DMS79 (cell line): ENCODE measurements around the gene DAB1.

ENCODE experiments used
- DNase-seq: peaks from one replicate; lab custom pipeline; 2025; lab: John Stamatoyannopoulos, UW

The DAB1 gene

DNA sequence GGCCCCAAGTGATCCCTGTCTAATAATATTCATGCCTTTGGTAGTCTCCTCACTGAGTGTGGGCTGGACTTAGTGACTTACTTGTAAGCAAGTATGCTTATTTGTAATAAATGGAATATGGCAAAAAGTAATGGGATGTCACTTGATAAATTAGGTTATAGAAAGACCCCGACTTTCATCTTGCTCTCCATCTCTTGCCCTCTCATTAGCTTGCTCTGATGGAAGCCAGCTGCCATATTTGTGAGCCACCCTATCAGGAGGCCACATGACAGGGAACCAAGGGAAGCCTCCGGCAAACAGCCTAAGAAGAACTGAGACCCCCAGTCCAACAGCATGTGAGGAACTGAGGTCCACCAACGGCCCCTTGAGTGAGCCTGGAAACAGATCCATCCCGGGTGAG lies 107.0 kb downstream of the DAB1 start:
- DNase-seq: no peak

DNA sequence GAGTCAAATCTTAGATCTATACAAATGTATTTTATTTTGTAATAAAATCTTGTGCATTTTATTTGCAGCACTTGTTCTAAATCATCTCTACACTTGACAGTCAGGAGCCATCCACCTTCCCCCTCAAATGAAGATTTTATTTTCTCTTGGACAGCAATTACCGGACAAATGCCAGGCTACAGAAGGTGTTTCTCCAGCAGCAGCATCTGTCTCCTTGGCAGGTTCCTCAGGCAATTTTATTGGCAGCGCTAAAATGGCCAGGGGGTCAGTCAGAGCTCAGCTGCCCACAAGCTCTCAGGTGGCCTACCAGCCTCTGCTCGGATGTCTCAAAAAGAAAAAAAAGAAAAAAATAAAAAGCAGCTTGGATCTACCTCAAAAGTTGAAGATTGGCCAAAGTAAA lies 107.6 kb downstream of the DAB1 start:
- DNase-seq: no peak

DNA sequence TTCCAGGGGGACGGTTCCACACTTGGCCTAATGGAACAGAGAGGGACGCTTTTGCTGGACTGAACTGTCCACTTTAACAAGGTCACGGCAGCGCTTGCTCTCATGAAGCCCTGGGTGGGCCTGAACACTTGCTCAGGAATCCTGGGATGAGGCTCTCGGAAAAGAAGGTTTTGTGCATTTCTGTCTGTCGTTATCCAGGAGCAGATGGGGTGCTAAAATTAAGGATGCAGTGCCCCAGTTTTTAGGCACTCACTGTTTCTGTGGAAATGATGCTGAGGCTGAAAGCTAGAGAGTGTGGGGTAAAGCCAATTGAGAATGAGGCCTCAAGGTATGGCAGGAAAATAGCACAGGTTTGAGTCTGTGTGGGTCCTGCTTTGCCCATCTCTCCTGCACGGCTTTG lies 111.0 kb downstream of the DAB1 start:
- no peak for DNase-seq

DNA sequence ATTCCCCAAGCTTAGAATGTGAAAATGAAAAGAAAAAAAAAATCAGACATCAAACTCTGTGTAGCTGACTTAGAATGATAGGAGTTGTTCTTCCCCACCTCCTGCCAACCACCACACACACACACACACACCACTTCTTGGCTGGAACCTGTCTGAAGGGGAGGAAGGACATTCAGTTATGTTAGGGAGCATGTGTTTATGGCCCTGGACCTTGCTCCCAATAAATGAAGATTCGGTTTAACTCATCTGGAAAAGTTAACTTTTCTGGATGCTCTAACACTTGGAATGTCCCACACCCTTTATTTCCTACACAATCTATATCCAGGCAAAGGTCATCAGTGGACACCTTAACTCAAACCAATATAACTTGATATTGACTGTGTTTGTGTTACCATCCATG lies 112.4 kb downstream of the DAB1 start:
- no peak for DNase-seq

DNA sequence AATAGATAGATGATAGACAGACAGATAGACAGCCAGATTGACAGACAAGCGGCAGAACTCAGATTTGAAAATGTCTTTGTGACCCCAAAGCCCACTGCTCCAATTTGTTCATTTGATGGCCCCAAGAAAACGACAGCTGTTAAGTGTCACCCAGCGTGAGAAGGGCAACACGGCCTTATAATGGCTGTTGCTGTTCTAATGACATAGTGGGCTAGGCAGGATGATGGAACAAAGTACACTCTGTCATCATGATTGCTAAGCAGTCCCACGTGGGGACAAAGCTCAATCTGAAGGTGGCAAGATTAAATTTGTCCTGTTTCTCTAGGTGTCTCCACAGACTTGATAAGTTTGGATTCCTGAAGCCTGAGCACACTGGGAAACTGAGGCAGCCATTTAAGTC lies 112.9 kb downstream of the DAB1 start:
- no peak for DNase-seq

DNA sequence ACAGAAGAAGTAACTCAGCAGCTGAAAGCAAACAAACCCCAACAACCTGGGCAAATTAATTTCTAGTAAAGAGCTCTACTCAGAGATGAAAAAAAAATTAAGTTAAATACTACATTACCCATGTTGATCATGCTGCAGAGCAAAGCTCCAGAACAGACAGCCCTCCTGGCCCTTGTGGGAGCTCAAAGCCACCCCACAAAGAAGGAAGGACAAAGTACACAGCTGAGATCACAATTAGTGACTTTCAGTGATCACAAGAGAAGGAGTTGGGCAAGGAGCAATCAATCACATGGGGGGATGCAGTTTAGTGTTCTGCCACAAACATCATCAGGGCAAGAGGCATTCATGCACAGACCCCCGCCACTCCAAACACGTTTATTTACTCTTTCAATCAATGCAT lies 114.2 kb downstream of the DAB1 start:
- no peak for DNase-seq

DNA sequence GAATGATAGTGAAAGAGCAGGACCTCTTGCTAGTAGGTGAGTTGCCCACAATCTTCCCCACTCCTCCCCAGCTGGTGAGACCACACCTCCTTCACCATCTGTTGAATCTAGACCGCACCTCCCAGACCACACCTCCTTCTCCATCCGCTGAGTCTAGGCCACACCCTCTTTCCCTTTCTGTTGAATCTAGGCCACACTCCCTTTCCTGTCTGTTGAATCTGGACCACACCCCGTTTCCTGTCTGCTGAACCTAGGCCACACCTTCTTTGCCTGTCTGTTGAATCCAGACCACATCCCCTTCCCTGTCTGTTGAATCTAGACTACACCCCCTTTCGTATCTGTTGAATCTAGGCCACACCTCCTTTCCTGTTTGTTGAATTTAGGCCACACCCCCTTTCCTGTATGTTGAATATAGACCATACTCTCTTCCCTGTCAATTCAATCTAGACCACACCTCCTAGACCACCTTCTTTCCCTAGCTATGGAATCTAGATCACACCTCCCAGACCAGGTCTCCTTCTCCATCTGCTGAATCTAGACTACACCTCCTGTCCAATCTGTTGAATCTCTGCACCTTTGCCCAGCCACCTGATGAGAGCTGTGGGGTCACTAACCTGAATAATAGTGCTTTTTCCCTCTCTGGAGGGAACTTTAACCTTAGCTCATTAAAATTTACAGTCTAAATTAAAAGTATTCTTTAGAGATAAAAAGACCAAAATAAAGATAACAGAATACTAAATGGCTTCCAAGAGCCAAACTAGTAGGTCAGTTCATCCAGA lies 116.3 kb downstream of the DAB1 start:
- no peak for DNase-seq

DNA sequence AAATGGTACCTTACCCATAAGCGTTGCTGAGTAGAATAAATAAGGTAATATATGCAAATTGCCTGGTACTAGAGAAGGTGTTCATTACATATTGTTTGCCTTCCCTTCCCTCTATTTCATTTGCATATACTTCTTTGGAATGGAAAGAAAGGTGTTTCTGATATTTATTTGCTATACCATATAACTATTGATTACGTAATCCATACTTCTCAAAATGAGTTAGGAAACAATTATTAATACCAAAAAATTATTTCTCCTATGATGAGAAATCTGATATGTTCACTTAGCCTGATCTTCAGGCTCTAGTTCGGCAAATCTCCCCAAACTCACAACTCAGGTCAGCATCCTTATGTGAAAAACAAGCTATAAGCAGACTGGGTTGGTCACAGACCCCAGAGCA lies 119.3 kb downstream of the DAB1 start:
- no peak for DNase-seq

DNA sequence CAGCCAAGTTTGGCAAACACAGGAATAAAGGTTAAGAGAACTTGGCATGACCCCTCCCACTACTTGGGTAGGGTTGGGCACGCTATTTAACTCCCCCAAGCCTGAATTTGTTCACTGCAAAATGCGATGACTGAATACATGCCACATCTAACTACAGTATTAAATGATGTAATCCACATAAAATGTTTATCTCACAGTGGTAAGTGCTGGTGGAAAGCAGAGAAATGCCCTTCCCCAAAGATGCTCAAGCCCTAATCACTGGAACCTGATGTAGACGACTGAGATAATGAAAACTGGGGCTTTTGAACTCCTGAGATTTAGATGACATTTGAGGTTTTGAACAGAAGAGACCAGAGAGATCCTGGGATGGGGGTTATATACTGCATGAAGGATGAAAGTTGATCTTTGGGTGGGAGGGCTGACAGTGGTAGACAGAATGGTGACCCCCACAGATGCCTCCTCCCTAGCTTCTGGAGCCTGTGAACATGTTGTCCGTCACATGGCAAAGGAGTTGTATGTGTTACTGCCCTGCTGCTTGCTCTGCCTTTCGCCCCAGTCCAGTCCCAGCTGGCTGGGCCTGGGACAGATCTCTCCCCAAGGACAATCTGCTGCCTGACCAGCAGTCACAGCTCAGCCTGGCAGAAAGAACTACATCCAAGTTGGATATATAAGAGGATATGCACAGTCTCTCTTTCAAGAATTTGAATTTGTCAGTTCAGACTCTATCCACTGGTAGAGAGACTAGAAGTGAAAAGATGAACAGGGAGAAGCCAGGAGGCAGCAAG lies 120.9 kb downstream of the DAB1 start:
- DNase-seq: no peak

DNA sequence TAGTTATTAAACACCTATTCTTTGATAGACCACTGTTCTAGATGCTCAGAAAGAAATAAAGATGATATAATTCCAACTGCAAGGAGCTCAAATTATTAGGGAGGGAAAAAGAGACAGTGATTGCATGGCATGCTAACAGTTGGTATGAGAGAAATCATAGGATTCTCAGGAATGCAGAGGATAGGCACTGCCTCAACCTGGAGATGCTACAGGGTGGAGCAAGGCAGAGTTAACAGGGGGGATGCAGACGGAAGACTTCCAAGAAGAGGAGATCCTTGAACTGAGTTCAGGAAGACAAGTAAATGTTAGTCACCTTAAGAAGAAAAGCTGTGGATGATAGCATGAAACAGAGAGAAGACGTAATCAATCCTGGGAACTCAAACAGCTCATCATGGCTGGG lies 123.7 kb downstream of the DAB1 start:
- DNase-seq: no peak

DNA sequence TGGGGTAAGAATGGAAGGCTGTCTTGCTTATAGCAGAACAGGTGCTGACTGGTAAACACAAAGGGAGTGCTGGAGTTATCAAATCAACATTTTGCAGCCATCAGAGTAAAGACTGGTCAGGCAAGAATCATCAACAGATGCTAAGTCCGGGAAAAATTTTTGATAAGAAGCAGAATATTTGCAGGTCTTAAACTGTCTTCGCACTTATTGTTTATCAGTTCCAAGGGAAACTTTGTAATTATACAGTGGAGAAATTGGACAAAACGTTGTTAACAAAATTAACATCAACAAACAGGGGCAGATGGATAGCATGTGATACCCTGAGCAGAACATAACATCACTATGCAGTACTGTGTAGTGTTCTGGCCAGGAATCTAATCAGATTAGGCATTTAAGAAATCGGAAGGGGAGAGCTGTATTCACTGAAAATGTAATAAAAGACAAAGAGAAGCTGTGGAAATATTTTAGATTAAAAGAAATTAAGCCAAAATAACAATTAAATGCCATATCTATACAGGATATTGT lies 127.1 kb downstream of the DAB1 start:
- DNase-seq: no peak

DNA sequence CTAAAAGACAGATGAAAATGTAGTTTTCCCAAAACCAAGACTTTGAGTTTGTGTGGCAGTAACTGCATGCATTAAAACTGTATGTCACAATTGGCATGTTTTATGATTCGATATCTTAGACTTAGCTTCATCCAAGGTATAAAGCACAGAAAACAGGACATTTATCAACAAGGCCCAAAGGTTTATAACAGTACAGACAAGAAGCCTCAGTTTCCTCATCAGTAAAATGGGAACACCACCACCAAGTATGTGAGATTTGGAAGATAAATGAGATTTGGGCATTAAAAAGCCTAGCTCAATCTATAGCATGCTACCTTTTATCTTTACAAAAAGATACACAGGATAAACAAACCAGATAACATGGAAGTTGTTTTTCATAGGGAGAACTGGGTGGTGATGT lies 128.5 kb downstream of the DAB1 start:
- DNase-seq: no peak

DNA sequence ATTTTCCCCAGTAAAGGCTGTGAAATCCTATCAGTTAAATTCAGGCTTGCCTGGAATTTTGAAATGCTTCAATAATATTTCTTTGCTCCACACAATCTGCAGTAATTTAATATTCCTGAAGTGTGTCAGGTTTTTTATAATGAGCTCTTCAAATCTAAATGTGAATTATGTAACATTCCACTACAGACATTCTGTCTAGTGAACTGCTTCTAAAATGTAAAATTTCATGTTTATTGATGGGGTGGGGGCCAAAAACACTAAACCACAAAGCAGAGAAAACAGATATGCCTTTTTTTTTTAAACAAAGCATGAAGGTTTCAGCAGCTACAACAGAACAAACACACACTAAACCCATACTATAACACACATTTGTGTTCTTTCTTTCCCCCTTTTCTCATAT lies 129.7 kb downstream of the DAB1 start:
- no peak for DNase-seq

DNA sequence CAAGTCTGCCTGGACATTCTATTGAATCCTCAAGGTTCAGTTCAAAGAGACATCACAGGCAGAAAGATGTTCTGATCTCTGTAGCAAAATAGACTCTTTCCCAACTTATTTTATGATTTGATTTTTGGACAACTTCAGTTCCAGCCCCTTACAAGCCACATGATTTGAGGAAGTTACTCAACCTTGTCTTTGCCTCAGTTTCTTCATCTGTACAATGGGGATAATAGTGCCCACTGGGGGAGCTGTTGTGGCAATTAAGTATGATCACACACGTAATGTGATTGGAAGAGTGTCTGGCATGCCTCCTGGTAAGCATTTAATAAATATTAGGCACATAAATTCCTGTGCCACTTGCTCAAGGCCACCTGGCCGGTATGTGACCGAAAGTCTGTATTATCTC lies 130.6 kb downstream of the DAB1 start:
- no peak for DNase-seq

DNA sequence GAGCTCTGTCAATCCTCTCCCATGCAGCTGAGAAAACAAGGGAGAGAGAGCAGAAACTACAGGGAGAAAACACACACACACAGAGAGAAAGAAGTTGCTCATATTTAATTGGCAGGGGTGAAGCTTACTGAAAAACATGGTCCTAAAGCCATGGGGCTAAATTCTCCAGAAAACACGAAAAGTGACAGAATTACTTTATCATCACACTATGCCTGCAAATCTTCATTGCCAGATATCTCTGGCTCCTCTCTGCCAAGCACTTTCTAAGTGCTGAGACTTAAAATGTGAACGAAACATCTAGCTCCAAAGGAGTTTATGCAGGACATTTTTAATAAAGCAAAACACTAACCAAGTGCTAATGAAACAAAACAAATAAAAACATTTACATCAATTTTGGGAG lies 134.1 kb downstream of the DAB1 start:
- no peak for DNase-seq

DNA sequence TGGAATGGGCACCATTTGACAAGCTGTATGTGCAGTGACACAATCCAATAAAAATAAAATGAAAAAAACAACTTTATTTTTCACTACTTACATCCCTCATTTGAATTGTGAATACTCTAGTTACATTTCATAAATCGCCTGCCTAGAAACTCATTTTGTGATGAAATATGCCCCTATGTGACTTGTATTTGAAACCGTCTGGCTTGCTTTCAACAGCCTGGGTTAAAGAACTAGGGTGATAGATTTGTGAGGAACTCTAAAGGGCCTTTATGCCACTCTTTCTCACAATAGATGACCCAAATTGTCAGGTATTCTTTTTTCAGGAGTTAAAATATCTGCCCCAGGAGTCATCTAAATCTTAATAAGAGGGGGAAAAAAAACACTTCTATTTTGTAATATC lies 137.9 kb downstream of the DAB1 start:
- no peak for DNase-seq

DNA sequence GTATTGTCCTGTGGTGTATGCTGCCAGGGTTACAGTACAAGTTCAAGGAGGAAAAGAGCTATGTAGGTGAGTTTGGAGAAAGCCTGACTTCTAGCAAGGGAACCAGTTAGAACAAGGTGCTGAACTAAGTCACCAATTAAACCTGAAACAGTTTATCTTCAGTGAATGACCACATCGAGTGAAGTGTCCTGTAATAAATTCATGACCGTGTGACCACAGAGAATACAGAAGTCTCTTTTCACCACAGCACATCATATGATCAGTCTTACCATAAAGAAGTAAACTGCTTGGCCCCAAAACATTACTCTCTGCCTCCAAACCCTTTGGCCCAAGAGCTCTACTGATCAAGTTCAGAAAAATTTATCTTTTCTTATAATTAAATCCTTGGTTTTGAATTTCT lies 141.4 kb downstream of the DAB1 start:
- no peak for DNase-seq

DNA sequence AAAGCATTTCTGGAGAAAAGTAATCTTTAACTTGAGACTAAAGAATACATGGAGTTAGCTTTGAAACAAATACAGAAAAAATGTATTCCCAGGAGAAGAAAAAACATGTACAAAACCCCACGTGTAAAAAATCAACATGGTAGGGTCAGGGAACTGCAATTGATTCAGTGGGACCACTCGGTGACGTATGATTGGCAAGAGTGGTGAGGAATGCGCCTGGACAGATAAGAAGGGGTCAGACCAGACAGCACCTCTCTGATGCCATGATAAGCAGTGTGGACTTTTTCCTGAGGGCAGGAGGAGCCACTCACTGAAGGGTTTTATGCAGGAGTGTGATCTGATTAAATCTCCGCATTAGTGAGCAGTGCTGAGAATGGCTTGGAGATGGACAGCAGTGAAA lies 142.5 kb downstream of the DAB1 start:
- no peak for DNase-seq

DNA sequence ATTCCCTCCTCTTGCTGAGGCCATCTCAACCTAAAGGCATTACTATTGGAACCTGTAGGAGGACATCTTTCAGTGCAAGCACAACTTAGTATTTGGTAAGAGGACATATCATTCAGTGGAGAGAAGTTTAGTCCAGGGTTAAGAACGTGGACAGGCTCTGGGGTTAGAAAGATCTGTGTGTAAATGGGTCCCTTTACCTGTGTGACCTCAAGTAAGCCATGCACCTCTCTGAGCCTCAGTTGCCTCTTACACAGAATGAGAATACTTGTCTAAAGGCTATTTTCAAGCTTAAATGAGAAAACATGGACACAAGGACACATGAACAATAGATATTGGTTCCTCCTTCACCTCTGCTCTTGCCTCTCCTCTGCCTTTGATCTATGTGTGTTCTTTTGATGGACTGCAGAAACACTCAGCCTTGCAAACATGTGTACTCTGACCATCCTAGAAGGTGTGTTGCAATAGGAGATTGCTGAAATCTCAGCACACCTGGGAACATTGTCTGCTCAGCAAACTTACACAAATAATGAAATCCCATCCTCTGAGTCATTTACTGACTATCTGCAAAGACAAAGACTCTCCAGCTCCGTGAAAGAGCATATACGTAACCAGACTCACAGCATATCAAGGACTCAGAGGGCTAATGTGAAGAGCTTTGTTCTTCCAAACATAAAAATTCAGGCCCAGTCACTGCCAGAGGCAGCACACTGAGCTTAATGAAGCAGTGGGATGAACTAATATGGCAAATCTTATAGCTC lies 143.8 kb downstream of the DAB1 start:
- DNase-seq: no peak

DNA sequence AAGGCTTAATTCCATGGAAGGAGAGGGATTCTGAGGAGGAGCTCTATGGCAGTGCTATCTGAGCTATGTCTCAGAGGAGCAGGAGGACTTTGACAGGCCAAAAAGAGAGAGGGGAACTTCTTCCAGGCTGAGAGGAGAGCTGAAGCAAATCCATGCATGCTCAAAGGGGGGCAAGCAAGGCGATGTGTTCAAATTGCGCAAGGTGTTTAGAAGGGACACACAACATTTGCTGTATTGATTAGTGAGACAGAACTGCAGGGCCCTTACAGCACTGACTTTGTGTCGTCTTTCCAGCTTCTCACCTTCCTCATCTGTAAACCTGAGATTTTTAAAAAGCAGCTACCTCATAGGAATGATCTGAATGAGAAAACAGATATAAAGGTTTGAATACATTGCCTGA lies 145.3 kb downstream of the DAB1 start:
- no peak for DNase-seq

DNA sequence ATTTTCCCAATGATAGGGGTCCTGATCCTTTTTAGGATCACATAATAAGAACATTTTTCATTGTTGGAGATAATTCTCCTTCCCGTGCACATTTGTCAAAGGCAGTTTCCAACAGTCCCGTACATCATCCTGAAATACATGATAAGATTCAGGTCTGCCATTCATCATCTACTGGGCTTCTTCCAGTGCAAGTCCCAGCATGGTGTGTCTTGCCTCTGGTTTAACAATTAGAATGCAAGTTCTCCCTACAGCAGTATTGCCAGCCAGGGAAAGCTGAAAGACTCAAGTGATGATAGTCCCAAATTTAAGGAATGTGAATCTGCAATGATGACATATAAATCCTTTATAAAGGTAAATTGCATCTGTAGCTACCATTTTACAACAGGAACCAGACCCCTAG lies 146.2 kb downstream of the DAB1 start:
- no peak for DNase-seq

DNA sequence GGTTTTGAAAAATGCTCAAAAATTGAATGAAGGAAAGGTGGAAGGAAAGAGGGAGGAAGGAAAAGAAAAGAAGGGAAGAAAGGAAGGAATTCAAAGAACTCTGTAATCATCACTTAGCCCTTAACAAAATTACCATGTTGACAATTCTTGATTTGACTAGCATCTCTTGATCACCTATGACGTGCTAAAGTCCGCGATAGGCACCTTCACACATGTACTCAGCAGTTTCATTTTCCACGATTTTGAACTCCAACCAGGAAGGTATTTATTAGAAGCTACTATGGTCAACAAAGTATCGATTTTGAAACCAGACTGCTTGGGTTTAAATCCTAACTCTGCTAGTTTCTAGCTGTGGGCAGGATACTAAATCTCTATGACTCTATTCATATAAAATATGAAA lies 146.9 kb downstream of the DAB1 start:
- DNase-seq: no peak

DNA sequence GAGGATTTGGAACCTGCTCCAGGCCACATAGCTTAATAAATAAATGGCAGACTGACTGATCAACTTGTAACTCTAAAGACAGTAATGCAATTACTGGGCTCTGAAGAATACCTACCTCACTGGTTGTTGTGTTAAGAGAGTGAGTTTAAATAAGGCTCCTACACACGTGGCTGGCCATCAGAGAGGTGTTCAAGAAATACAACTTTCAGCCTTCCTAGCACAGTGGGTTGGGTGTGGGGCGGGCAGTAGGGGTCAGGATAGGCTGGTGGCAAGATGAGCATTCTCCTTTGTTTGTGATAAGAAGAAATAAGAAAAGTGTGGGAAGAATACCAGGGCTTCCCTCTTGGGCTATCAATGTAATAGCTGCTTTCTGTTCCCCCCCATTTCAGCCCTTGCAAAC lies 151.3 kb downstream of the DAB1 start:
- DNase-seq: no peak
